ENCODE data around the gene CEL.
"Not testable (repeated sequence)": the region's sequence is repeated elsewhere in the genome, so short reads cannot be mapped to it uniquely, and the experiment has no call there.

Gene CEL

GRCh38 chr9:133061764-133062145 lies at the start of gene CEL:
TSS of gene CEL (plus strand) at chr9:133061981. CDS start at chr9:133062003, 22 bp downstream.
- DNase-seq = not testable (repeated sequence)

GRCh38 chr9:133014696-133015095 lies 47.1 kb upstream of the CEL start:
- DNase-seq = no peak

- no peak for DNase-seq
Observed at GRCh38 chr9:133023117-133023890, 38.5 kb upstream of the CEL start.

- no peak for DNase-seq
Observed at GRCh38 chr9:133026426-133026825, 35.4 kb upstream of the CEL start.

- no peak for DNase-seq
Observed at GRCh38 chr9:133027134-133027533, 34.6 kb upstream of the CEL start.

- DNase-seq = no peak
Observed at GRCh38 chr9:133028221-133028620, 33.6 kb upstream of the CEL start.

GRCh38 chr9:133029994-133030316 lies 31.8 kb upstream of the CEL start:
- DNase-seq = no peak

GRCh38 chr9:133030317-133031129 lies 31.3 kb upstream of the CEL start, which contains the start of gene GTF3C5:
TSS of gene GTF3C5 (plus strand) at chr9:133030997. CDS start at chr9:133031012, 15 bp downstream.
- peak; percentile 98 for DNase-seq

- no peak for DNase-seq
Observed at GRCh38 chr9:133031130-133031422, 30.7 kb upstream of the CEL start.

- DNase-seq = no peak
Observed at GRCh38 chr9:133031496-133031911, 30.3 kb upstream of the CEL start.

- DNase-seq = no peak
Observed at GRCh38 chr9:133032171-133032570, 29.6 kb upstream of the CEL start.

- no peak for DNase-seq
Observed at GRCh38 chr9:133035669-133036068, 26.1 kb upstream of the CEL start.

- DNase-seq = no peak
Observed at GRCh38 chr9:133037775-133038515, 23.8 kb upstream of the CEL start.

- not testable (repeated sequence) for DNase-seq
Observed at GRCh38 chr9:133040892-133041479, 20.8 kb upstream of the CEL start.

- no peak for DNase-seq
Observed at GRCh38 chr9:133041958-133042357, 19.8 kb upstream of the CEL start.

GRCh38 chr9:133042676-133043075 lies 19.1 kb upstream of the CEL start:
- no peak for DNase-seq

GRCh38 chr9:133043449-133044035 lies 18.2 kb upstream of the CEL start:
- no peak for DNase-seq

GRCh38 chr9:133044125-133044524 lies 17.7 kb upstream of the CEL start:
- no peak for DNase-seq

GRCh38 chr9:133044661-133045060 lies 17.1 kb upstream of the CEL start:
- no peak for DNase-seq

- DNase-seq = no peak
Observed at GRCh38 chr9:133045132-133045531, 16.6 kb upstream of the CEL start.

GRCh38 chr9:133046196-133046899 lies 15.4 kb upstream of the CEL start:
- no peak for DNase-seq

GRCh38 chr9:133046900-133047295 lies 14.9 kb upstream of the CEL start:
- no peak for DNase-seq
